ENCODE measurements around the gene SYNPO. TPM values are rescaled to one million over a fixed set of nuclear protein-coding genes. Genes with fewer than 3 reads are reported as not detected.

SYNPO gene
- total and polyA plus RNA-seq, 2 donors from 2014 or later = 46.3 to 87.6 TPM

GRCh38 chr5:150630016-150630415 is 10.4 kb upstream of the SYNPO start:
- intact Hi-C loops (cut with DNase I) = no loop called here
- Histone ChIP-seq H3K4me3 (ENCODE audit: low read length in 3 of 3) (no peak overlapping the region), H3K4me1 (ENCODE audit: control insufficient read depth in 2 of 3, insufficient read depth in 2 of 3, low read depth in 1 of 3, low read length in 3 of 3) (peaks cover 0 to 17% (median 6%) of the 10 kb centered on the region in 3 donors), H3K9me3 (ENCODE audit: control insufficient read depth in 2 of 3, insufficient read depth in 1 of 3, low read length in 3 of 3) (no peaks in the 10 kb centered on the region), H3K36me3 (ENCODE audit: control insufficient read depth in 2 of 3, insufficient read depth in 3 of 3, low read length in 3 of 3) (no peaks in the 10 kb centered on the region), H3K9ac (ENCODE audit: low read length in 3 of 3) (no peak overlapping the region), H3K27ac (ENCODE audit: low read depth in 2 of 2, low read length in 2 of 2) (no peak overlapping the region), H3K27me3 (ENCODE audit: control insufficient read depth, insufficient read depth, low read length) (no peaks in the 10 kb centered on the region)
- no peak for DNase-seq
- no peak for TF ChIP-seq CTCF (IDR thresholded peaks at IDR 0.05; ENCODE audit: borderline replicate concordance, extremely low read depth, insufficient read depth)
- FAIRE-seq = no peak

DNA sequence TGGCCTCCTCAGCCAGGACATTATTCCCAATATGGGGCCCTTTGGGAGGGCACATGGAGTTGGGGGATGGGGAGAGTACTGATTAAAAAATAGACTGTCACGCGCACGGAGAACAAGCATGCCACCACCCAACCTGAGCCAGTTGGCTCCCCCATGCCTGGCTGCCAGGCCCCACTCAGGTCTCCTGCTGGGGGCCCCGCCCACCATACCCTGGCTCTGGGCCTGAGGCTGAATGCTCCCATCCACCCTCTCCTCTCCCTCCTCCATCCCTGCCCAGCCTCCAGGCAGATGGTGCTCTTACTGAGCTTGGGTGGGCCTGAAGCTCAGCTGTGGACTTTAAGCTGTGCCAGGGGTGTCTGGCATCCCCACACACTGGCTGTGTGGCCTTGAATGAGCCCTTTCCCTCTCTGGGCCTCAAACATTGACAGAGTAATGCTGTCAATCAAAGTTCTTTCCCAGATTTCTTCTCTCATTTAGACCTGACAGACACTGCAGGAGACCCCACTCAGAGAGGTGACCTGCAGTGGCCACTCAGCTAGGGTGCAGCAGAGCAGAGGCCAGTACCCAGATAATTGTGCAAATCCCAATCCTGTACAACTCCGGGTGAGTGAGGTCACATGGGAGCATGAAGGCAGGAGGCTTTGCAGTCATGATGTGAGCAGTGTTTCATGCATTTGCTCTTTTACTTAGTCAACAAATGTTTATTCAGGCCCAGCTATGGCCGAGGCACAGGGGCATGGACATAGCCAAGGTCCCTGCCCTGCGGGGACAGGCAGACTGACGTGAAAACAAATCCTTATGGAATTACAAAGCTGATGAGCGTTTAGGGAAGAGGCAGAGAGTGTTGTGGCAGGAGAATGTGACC is 9.8 kb upstream of the SYNPO start:
- DNase-seq = no peak
- Histone ChIP-seq H3K4me3 (ENCODE audit: low read length in 3 of 3) (no peak overlapping the region), H3K27ac (ENCODE audit: low read depth in 2 of 2, low read length in 2 of 2) (no peak overlapping the region), H3K9me3 (ENCODE audit: control insufficient read depth in 2 of 3, insufficient read depth in 1 of 3, low read length in 3 of 3) (no peaks in the 10 kb centered on the region), H3K9ac (ENCODE audit: low read length in 3 of 3) (no peak overlapping the region), H3K27me3 (ENCODE audit: control insufficient read depth, insufficient read depth, low read length) (no peaks in the 10 kb centered on the region), H3K36me3 (ENCODE audit: control insufficient read depth in 2 of 3, insufficient read depth in 3 of 3, low read length in 3 of 3) (no peaks in the 10 kb centered on the region), H3K4me1 (ENCODE audit: control insufficient read depth in 2 of 3, insufficient read depth in 2 of 3, low read depth in 1 of 3, low read length in 3 of 3) (peaks cover 0 to 17% (median 6%) of the 10 kb centered on the region in 3 donors)
- intact Hi-C loops (cut with DNase I) = no loop called here
- FAIRE-seq = no peak
- TF ChIP-seq CTCF (IDR thresholded peaks at IDR 0.05; ENCODE audit: borderline replicate concordance, extremely low read depth, insufficient read depth) = no peak

DNA sequence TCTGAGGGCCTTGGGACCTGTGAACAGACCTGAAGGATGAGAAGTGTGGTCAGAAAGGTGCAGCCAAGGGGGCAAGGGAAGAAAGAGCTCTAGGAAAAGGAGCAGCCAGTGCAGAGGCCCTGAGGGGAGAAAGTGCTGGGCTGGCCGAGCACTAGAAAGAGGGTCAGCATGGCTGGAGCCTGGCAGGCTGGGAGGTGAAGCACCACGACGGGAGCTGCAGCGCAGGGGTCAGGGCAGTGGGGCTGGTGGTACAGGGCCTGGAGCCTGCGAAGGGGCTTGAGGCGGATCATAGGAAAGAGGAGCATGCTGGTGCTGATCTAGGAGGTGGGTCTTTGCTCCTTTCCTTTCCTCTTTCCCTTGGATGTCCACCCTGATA is 9.1 kb upstream of the SYNPO start:
- no peak for FAIRE-seq
- H3K27ac ChIP-seq (ENCODE audit: low read depth in 2 of 2, low read length in 2 of 2) = no peak overlapping the region

More for the DNA sequence above, 9.1 kb upstream of the SYNPO start:
- Histone ChIP-seq H3K9me3 (ENCODE audit: control insufficient read depth in 2 of 3, insufficient read depth in 1 of 3, low read length in 3 of 3) (no peaks in the 10 kb centered on the region), H3K4me3 (ENCODE audit: low read length in 3 of 3) (no peak overlapping the region), H3K36me3 (ENCODE audit: control insufficient read depth in 2 of 3, insufficient read depth in 3 of 3, low read length in 3 of 3) (no peaks in the 10 kb centered on the region), H3K27me3 (ENCODE audit: control insufficient read depth, insufficient read depth, low read length) (no peaks in the 10 kb centered on the region), H3K9ac (ENCODE audit: low read length in 3 of 3) (no peak overlapping the region), H3K4me1 (ENCODE audit: control insufficient read depth in 2 of 3, insufficient read depth in 2 of 3, low read depth in 1 of 3, low read length in 3 of 3) (peaks cover 0 to 15% (median 7%) of the 10 kb centered on the region in 3 donors)
- intact Hi-C loops (cut with DNase I) = no loop called here
- no peak for TF ChIP-seq CTCF (IDR thresholded peaks at IDR 0.05; ENCODE audit: borderline replicate concordance, extremely low read depth, insufficient read depth)
- DNase-seq = no peak
